Measurements from ENCODE around the gene ST7. TPM values are rescaled to one million over a fixed set of nuclear protein-coding genes. Genes with fewer than 3 reads are reported as not detected.
"Not testable (repeated sequence)": the region's sequence is repeated elsewhere in the genome, so short reads cannot be mapped to it uniquely, and the experiment has no call there.

ST7 gene
- total and polyA plus RNA-seq, 9 donors, result 11.6 to 20.7 (median 15.0) TPM

- H3K36me3 ChIP-seq (ENCODE audit: control insufficient read depth, insufficient read depth, low read length); H3K27ac ChIP-seq (ENCODE audit: low read length); H3K27me3 ChIP-seq (ENCODE audit: control insufficient read depth, insufficient read depth, low read length); H3K4me1 ChIP-seq (ENCODE audit: control insufficient read depth, insufficient read depth, low read length); H3K9me3 ChIP-seq (replicated peaks; ENCODE audit: control insufficient read depth, low read depth, low read length); H3K4me3 ChIP-seq (ENCODE audit: low read length); DNase-seq: not testable (repeated sequence)
- WGBS (ENCODE audit: insufficient coverage), result no CpG with 5 or more reads among the region's 4 CpGs
Observed at GRCh38 chr7:116961966-116962673, 8.8 kb downstream of the ST7 start.

- Histone ChIP-seq H3K9me3 (replicated peaks; ENCODE audit: control insufficient read depth, low read depth, low read length) (no peaks in the 10 kb centered on the region), H3K4me1 (ENCODE audit: control insufficient read depth, insufficient read depth, low read length) (peaks cover under 1% of the 10 kb centered on the region), H3K27ac (ENCODE audit: low read length) (no peak overlapping the region), H3K4me3 (ENCODE audit: low read length) (no peak overlapping the region), H3K27me3 (ENCODE audit: control insufficient read depth, insufficient read depth, low read length) (no peaks in the 10 kb centered on the region), H3K36me3 (ENCODE audit: control insufficient read depth, insufficient read depth, low read length) (no peaks in the 10 kb centered on the region)
- DNase-seq, result no peak
Observed at GRCh38 chr7:116963234-116963633, 9.9 kb downstream of the ST7 start.

GRCh38 chr7:116966601-116967000, 13.3 kb downstream of the ST7 start:
- H3K27ac ChIP-seq (ENCODE audit: low read length), result no peak overlapping the region
- H3K4me3 ChIP-seq (ENCODE audit: low read length), result no peak overlapping the region
- no peak for DNase-seq
- no peaks in the 10 kb centered on the region for H3K9me3 ChIP-seq (replicated peaks; ENCODE audit: control insufficient read depth, low read depth, low read length)
- H3K4me1 ChIP-seq (ENCODE audit: control insufficient read depth, insufficient read depth, low read length), result peaks cover 3% of the 10 kb centered on the region
- H3K36me3 ChIP-seq (ENCODE audit: control insufficient read depth, insufficient read depth, low read length), result no peaks in the 10 kb centered on the region
- H3K27me3 ChIP-seq (ENCODE audit: control insufficient read depth, insufficient read depth, low read length), result no peaks in the 10 kb centered on the region

- no peak overlapping the region for H3K27ac ChIP-seq (ENCODE audit: low read length)
- H3K9me3 ChIP-seq (replicated peaks; ENCODE audit: control insufficient read depth, low read depth, low read length), result no peaks in the 10 kb centered on the region
- WGBS (ENCODE audit: insufficient coverage), result 91% methylated on average over 3 of the region's 5 CpGs
- no peak for DNase-seq
- H3K27me3 ChIP-seq (ENCODE audit: control insufficient read depth, insufficient read depth, low read length), result no peaks in the 10 kb centered on the region
- no peak overlapping the region for H3K4me3 ChIP-seq (ENCODE audit: low read length)
- H3K4me1 ChIP-seq (ENCODE audit: control insufficient read depth, insufficient read depth, low read length), result peaks cover 3% of the 10 kb centered on the region
- H3K36me3 ChIP-seq (ENCODE audit: control insufficient read depth, insufficient read depth, low read length), result no peaks in the 10 kb centered on the region
Observed at GRCh38 chr7:116967254-116967922, 14.1 kb downstream of the ST7 start.

DNA sequence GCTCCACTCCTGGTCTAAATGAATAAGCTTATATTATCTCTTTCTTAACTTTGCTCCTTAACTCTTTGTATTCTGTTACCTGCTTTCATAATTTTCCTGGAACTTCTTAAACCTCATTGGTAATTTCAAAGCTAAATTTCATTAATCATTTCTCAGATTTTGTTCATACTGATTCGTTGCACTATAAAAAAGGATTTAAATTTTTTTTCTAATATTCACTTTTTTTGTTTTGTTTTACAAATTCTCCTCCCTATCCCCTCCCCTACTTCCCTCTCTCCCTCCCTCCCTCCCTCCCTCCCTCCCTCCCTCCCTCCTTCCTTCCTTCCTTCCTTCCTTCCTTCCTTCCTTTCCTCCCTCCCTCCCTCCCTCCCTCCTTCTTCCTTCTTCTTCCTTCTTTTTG, 14.7 kb downstream of the ST7 start:
- H3K4me3 ChIP-seq (ENCODE audit: low read length), result no peak overlapping the region
- no peaks in the 10 kb centered on the region for H3K27me3 ChIP-seq (ENCODE audit: control insufficient read depth, insufficient read depth, low read length)
- H3K36me3 ChIP-seq (ENCODE audit: control insufficient read depth, insufficient read depth, low read length), result no peaks in the 10 kb centered on the region
- no peaks in the 10 kb centered on the region for H3K9me3 ChIP-seq (replicated peaks; ENCODE audit: control insufficient read depth, low read depth, low read length)
- H3K27ac ChIP-seq (ENCODE audit: low read length), result no peak overlapping the region
- peaks cover 3% of the 10 kb centered on the region for H3K4me1 ChIP-seq (ENCODE audit: control insufficient read depth, insufficient read depth, low read length)
- no peak for DNase-seq
- no CpG with 5 or more reads among the region's 1 CpG for WGBS (ENCODE audit: insufficient coverage)

GRCh38 chr7:116968631-116969030, 15.3 kb downstream of the ST7 start:
- Histone ChIP-seq H3K27ac (ENCODE audit: low read length) (peak overlapping the region; percentile 7), H3K4me1 (ENCODE audit: control insufficient read depth, insufficient read depth, low read length) (peaks cover 3% of the 10 kb centered on the region), H3K9me3 (replicated peaks; ENCODE audit: control insufficient read depth, low read depth, low read length) (no peaks in the 10 kb centered on the region), H3K4me3 (ENCODE audit: low read length) (no peak overlapping the region), H3K36me3 (ENCODE audit: control insufficient read depth, insufficient read depth, low read length) (no peaks in the 10 kb centered on the region), H3K27me3 (ENCODE audit: control insufficient read depth, insufficient read depth, low read length) (no peaks in the 10 kb centered on the region)
- no peak for DNase-seq

- H3K27ac ChIP-seq (ENCODE audit: low read length), result no peak overlapping the region
- peaks cover 3% of the 10 kb centered on the region for H3K4me1 ChIP-seq (ENCODE audit: control insufficient read depth, insufficient read depth, low read length)
- H3K9me3 ChIP-seq (replicated peaks; ENCODE audit: control insufficient read depth, low read depth, low read length), result no peaks in the 10 kb centered on the region
- DNase-seq, result no peak
- H3K4me3 ChIP-seq (ENCODE audit: low read length), result no peak overlapping the region
- H3K27me3 ChIP-seq (ENCODE audit: control insufficient read depth, insufficient read depth, low read length), result no peaks in the 10 kb centered on the region
- WGBS (ENCODE audit: insufficient coverage), result 80% methylated on average over 1 of the region's 3 CpGs
- H3K36me3 ChIP-seq (ENCODE audit: control insufficient read depth, insufficient read depth, low read length), result no peaks in the 10 kb centered on the region
Observed at GRCh38 chr7:116969371-116969902, 16.1 kb downstream of the ST7 start.

- no peaks in the 10 kb centered on the region for H3K9me3 ChIP-seq (replicated peaks; ENCODE audit: control insufficient read depth, low read depth, low read length)
- WGBS (ENCODE audit: insufficient coverage), result no CpG with 5 or more reads among the region's 3 CpGs
- H3K27ac ChIP-seq (ENCODE audit: low read length), result no peak overlapping the region
- H3K4me3 ChIP-seq (ENCODE audit: low read length), result no peak overlapping the region
- no peaks in the 10 kb centered on the region for H3K36me3 ChIP-seq (ENCODE audit: control insufficient read depth, insufficient read depth, low read length)
- no peak for DNase-seq
- H3K4me1 ChIP-seq (ENCODE audit: control insufficient read depth, insufficient read depth, low read length), result peaks cover 3% of the 10 kb centered on the region
- no peaks in the 10 kb centered on the region for H3K27me3 ChIP-seq (ENCODE audit: control insufficient read depth, insufficient read depth, low read length)
Observed at GRCh38 chr7:116970238-116970910, 17.1 kb downstream of the ST7 start.

DNA sequence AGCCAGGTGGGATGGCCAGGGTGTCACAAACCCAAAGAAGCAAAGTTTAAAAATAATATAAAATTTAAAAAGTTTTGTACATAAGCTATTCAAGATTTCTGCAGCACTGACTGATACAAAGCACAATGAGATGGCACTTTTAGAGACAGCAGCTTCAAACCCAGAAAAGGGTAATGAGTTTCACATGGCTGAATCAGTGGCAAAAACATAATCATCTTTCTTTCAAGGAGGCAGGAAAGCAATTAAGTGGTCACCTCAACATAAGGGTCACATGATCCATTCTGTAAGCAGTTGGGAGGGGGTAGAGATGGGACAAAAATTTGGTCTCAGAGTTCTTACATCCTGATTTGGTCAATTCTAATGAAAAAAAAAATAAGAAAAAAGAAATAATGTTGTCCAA, 17.9 kb downstream of the ST7 start:
- not testable (repeated sequence) for H3K9me3 ChIP-seq (replicated peaks; ENCODE audit: control insufficient read depth, low read depth, low read length); H3K4me1 ChIP-seq (ENCODE audit: control insufficient read depth, insufficient read depth, low read length); H3K36me3 ChIP-seq (ENCODE audit: control insufficient read depth, insufficient read depth, low read length); H3K27ac ChIP-seq (ENCODE audit: low read length); DNase-seq; H3K4me3 ChIP-seq (ENCODE audit: low read length); H3K27me3 ChIP-seq (ENCODE audit: control insufficient read depth, insufficient read depth, low read length)

- Histone ChIP-seq H3K4me1 (ENCODE audit: control insufficient read depth, insufficient read depth, low read length) (peaks cover 3% of the 10 kb centered on the region), H3K27me3 (ENCODE audit: control insufficient read depth, insufficient read depth, low read length) (no peaks in the 10 kb centered on the region), H3K27ac (ENCODE audit: low read length) (no peak overlapping the region), H3K4me3 (ENCODE audit: low read length) (no peak overlapping the region), H3K36me3 (ENCODE audit: control insufficient read depth, insufficient read depth, low read length) (no peaks in the 10 kb centered on the region), H3K9me3 (replicated peaks; ENCODE audit: control insufficient read depth, low read depth, low read length) (no peaks in the 10 kb centered on the region)
- DNase-seq, result no peak
- 79% methylated on average over 4 of the region's 4 CpGs for WGBS (ENCODE audit: insufficient coverage)
Observed at GRCh38 chr7:116971869-116972268, 18.6 kb downstream of the ST7 start.
